Astrocyte of the spinal cord (primary cell): ENCODE data around the gene DOCK8.
A peak's percentile ranks its signal among the peaks of the same experiment; 100 is the strongest.

Experiments
- DNase-seq: peaks from one replicate; pipeline ENCODE4 v3.0.0; 2011; ENCODE audit warnings: low read depth, low spot score
- H3K4me3 ChIP-seq: 2 replicates; pipeline ENCODE4 v1.5.1; 2011; ENCODE audit warnings: low read depth, mild to moderate bottlenecking, low read length, moderate library complexity
- in situ Hi-C: cut with HindIII; loops from 2 replicates; pipeline ENCODE4 v1.10.0; 2017; ENCODE audit warnings: low sequenced_read_pairs
- TF ChIP-seq, protein P1 (sequence below): IDR thresholded peaks from 2 replicates; pipeline ENCODE4 v1.5.1; 2012; ENCODE audit warnings: low read depth, mild to moderate bottlenecking, low read length, inconsistent platforms

The DOCK8 gene

DNA sequence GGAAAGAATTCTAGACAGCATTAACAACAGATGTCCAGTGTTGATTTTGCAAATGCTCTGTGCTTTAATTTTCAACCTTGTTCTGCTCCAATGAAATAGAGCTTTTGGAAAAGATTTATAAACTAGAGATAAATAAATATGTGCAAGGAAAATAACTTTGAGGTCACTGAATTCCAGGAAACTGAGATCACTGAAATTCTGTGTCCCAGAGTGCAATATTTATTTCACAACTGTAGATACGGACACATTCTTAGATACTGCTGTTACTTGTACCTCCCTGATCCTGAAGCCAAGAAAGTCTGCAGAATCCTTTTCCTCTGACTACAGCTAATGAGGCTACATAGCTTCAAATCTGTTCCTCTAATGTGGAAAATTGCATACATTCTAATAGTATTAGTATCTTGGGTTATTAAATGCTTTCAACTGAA, 222.9 kb downstream of the DOCK8 start:
- in situ Hi-C loops: no loop called here
- TF ChIP-seq, protein P1, sequence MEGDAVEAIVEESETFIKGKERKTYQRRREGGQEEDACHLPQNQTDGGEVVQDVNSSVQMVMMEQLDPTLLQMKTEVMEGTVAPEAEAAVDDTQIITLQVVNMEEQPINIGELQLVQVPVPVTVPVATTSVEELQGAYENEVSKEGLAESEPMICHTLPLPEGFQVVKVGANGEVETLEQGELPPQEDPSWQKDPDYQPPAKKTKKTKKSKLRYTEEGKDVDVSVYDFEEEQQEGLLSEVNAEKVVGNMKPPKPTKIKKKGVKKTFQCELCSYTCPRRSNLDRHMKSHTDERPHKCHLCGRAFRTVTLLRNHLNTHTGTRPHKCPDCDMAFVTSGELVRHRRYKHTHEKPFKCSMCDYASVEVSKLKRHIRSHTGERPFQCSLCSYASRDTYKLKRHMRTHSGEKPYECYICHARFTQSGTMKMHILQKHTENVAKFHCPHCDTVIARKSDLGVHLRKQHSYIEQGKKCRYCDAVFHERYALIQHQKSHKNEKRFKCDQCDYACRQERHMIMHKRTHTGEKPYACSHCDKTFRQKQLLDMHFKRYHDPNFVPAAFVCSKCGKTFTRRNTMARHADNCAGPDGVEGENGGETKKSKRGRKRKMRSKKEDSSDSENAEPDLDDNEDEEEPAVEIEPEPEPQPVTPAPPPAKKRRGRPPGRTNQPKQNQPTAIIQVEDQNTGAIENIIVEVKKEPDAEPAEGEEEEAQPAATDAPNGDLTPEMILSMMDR: no peak

DNA sequence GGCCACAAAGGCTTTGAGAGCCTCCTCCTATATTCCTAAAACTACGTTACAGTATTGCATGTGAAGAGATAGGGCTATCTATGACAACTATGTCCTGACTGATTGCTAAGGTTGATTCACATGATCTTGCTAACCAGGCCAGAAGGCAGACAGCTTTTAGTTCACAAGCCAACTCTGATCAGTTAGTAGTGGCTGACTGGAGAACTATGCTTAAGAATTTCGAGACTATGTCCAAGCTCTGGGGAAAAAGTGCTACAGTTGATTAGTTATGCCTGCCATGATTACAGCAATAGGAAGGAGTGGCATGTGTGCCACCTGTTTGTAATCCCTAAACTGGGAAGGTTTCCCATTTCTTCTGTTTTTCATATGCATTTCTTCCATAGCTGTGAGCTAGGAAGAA, 223.4 kb downstream of the DOCK8 start:
- TF ChIP-seq, protein P1: no peak
- no peak overlapping the region for H3K4me3 ChIP-seq
- in situ Hi-C loops: no loop called here

More for the DNA sequence above, 222.9 kb downstream of the DOCK8 start:
- no peak overlapping the region for H3K4me3 ChIP-seq
- DNase-seq: peak; percentile 57

DNA sequence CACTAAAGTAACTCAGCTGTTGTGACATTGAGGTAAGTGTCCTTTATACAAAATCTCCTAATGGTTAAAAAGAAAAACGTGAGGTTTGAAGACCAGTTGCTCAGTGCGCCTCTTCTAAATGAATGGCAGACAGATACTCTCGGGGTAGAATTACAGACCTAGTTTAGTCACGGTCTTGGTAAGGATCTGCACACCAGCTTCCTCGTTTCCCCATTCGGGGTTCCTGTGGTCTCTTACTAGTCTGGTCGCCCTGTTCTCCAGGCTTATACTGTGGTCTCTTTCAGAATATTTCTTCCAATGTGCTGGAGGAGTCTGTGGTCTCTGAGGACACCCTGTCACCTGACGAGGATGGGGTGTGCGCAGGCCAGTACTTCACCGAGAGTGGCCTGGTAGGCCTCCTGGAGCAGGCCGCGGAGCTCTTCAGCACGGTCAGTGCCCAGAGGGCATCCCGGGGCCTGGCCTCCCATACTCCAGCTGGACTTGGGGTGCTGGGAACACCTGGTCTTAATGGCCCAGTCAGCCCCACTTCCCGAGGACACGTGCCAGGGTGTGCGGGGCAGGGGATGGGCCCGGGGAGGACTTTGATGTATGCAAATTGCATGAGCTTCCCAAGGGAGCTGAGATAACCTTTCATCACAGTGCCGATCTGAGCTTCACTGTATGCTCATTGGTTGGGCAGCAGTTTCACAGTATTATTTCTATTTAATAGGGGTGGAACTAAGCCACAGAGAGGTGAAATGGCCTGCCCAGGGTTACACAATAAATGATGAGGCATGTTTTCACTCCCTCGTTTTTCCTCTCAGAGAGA, 224.5 kb downstream of the DOCK8 start:
- TF ChIP-seq, protein P1: no peak
- DNase-seq: no peak
- H3K4me3 ChIP-seq: no peak overlapping the region
- in situ Hi-C loops: no loop called here

More for the DNA sequence above, 223.4 kb downstream of the DOCK8 start:
- no peak for DNase-seq

DNA sequence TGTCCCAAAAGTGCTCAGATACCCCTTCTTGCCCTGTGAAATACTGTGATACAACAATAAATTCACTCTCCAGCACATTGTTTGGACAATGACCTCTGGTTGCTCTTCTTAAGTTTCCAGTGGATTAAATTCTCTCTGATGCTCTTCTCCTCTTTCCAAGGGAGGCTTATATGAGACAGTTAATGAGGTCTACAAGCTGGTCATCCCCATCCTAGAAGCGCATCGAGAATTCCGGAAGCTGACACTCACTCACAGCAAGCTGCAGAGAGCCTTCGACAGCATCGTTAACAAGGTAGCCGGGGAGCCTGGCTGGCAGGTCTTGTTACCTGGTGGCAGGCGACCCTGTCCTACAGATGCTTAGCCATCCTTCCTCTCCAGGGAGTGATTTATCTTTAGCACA, 226.5 kb downstream of the DOCK8 start:
- no peak for DNase-seq
- in situ Hi-C loops: no loop called here
- H3K4me3 ChIP-seq: no peak overlapping the region
- TF ChIP-seq, protein P1: no peak

DNA sequence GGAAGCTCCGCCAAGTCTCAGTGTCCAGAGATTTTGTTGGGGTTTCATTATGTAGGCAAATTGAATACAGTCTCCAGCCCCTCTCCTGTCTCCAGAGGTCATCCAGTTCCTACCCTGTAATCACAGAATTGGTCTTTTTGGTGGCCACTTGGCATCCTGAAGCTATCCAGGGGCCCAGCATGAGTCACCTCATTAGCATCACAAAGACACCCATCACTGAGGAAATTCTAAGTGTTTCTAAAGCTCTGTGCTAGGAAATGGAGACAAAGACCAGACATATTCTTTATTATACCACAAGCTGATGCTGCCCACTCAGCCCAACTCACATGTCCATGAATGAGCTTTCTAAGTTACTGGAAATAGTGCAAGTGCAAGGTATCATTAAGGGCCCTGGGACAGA, 229.9 kb downstream of the DOCK8 start:
- in situ Hi-C loops: no loop called here
- H3K4me3 ChIP-seq: no peak overlapping the region
- TF ChIP-seq, protein P1: no peak
- DNase-seq: peak; percentile 60

DNA sequence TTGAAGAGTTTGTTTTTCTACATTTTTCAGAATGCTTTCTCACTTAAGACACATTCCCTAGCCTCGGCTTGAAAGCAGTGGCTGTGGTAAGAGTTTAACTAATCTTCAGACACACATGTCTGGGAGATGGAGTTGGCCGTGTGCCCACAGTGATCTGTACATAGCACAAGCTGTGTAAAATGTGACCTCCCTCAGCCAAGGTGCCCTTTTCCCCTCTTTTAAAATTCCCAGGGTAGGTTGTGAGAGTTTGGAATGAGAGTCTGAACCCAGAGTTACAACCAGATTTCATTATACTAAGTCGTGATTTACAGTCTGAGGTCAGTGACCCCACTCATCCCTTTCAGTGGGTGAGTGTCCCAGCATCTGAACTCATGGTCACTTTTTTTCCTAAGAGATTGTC, 230.4 kb downstream of the DOCK8 start:
- H3K4me3 ChIP-seq: no peak overlapping the region
- peak; percentile 24 for DNase-seq
- TF ChIP-seq, protein P1: no peak
- in situ Hi-C loops: no loop called here
